HepG2 (cell line): ENCODE measurements around the gene UPF3B. TPM values are rescaled to one million over a fixed set of nuclear protein-coding genes. Genes with fewer than 3 reads are reported as not detected.

Source experiments
- BCLAF1 ChIP-seq: fragments of 450-650 bp; IDR thresholded peaks from 2 replicates; pipeline ENCODE4 v1.6.1; 2017; ENCODE audit warnings: mild to moderate bottlenecking
- KMT2A ChIP-seq: sonication (generic); formaldehyde crosslinking; IDR thresholded peaks from 2 replicates; pipeline ENCODE4 v1.4.0; 2020; ENCODE audit warnings: missing genetic modification reagents
- LBX2 ChIP-seq: sonication (generic); formaldehyde crosslinking; IDR thresholded peaks from 2 replicates; pipeline ENCODE4 v1.5.0; 2020; ENCODE audit warnings: missing genetic modification reagents, mild to moderate bottlenecking, borderline replicate concordance
- MTF1 ChIP-seq: sonication (generic); formaldehyde crosslinking; IDR thresholded peaks from 2 replicates; pipeline ENCODE4 v1.5.0; 2020; ENCODE audit warnings: missing genetic modification reagents
- PBX3 ChIP-seq: sonication (generic); formaldehyde crosslinking; IDR thresholded peaks from 2 replicates; pipeline ENCODE4 v1.8.1; 2023; ENCODE audit warnings: missing genetic modification reagents, inconsistent platforms, borderline replicate concordance
- PHB2 ChIP-seq: fragments of 450-650 bp; IDR thresholded peaks from 2 replicates; pipeline ENCODE4 v1.6.1; 2018; ENCODE audit not compliant: partially characterized antibody
- PHF5A ChIP-seq: IDR thresholded peaks from one replicate; pipeline ENCODE4 v1.6.1; 2018; ENCODE audit warnings: low read depth, missing genetic modification reagents; ENCODE audit not compliant: unreplicated experiment
- RBM39 ChIP-seq: fragments of 200-400 bp; formaldehyde crosslinking; IDR thresholded peaks from one replicate; pipeline ENCODE4 v1.6.1; 2018; ENCODE audit warnings: antibody characterized with exemption, mild to moderate bottlenecking, low read depth, low read length; ENCODE audit not compliant: poor library complexity, severe bottlenecking
- SMAD1 ChIP-seq: sonication (generic); formaldehyde crosslinking; IDR thresholded peaks from 2 replicates; pipeline ENCODE4 v1.4.0; 2020; ENCODE audit warnings: missing genetic modification reagents, low read depth, mild to moderate bottlenecking, borderline replicate concordance
- STAT5B ChIP-seq: sonication (generic); formaldehyde crosslinking; IDR thresholded peaks from 2 replicates; pipeline ENCODE4 v1.4.0; 2020; ENCODE audit warnings: missing genetic modification reagents
- TFE3 ChIP-seq: IDR thresholded peaks from 2 replicates; pipeline ENCODE4 v1.6.1; 2016
- TOPORS ChIP-seq: sonication (generic); formaldehyde crosslinking; IDR thresholded peaks from 2 replicates; pipeline ENCODE4 v1.8.0; 2023; ENCODE audit warnings: mild to moderate bottlenecking, missing genetic modification reagents
- UBTF ChIP-seq: sonication (generic); formaldehyde crosslinking; IDR thresholded peaks from 2 replicates; pipeline ENCODE4 v1.4.0; 2020; ENCODE audit warnings: mild to moderate bottlenecking, missing genetic modification reagents
- ZFY ChIP-seq: sonication (generic); formaldehyde crosslinking; IDR thresholded peaks from 2 replicates; pipeline ENCODE4 v1.4.0; 2020; ENCODE audit warnings: missing genetic modification reagents
- ZNF329 ChIP-seq: sonication (generic); formaldehyde crosslinking; IDR thresholded peaks from 2 replicates; pipeline ENCODE4 v1.9.0; 2021; ENCODE audit warnings: low read depth, mild to moderate bottlenecking, missing genetic modification reagents
- ZNF382 ChIP-seq: sonication (generic); formaldehyde crosslinking; IDR thresholded peaks from 2 replicates; pipeline ENCODE4 v1.5.0; 2020; ENCODE audit warnings: missing genetic modification reagents, mild to moderate bottlenecking, borderline replicate concordance
- ZNF557 ChIP-seq: sonication (generic); formaldehyde crosslinking; IDR thresholded peaks from 2 replicates; pipeline ENCODE4 v1.4.0; 2020; ENCODE audit warnings: missing genetic modification reagents
- ZNF564 ChIP-seq: sonication (generic); formaldehyde crosslinking; IDR thresholded peaks from 2 replicates; pipeline ENCODE4 v1.8.1; 2023; ENCODE audit warnings: mild to moderate bottlenecking, missing genetic modification reagents
- ZNF709 ChIP-seq: sonication (generic); formaldehyde crosslinking; IDR thresholded peaks from 2 replicates; pipeline ENCODE4 v1.5.0; 2020; ENCODE audit warnings: mild to moderate bottlenecking, missing genetic modification reagents
- ZNF713 ChIP-seq: sonication (generic); formaldehyde crosslinking; IDR thresholded peaks from 2 replicates; pipeline ENCODE4 v1.4.0; 2020; ENCODE audit warnings: mild to moderate bottlenecking, missing genetic modification reagents
- ZSCAN21 ChIP-seq: sonication (generic); formaldehyde crosslinking; IDR thresholded peaks from 2 replicates; pipeline ENCODE4 v1.8.0; 2022; ENCODE audit warnings: mild to moderate bottlenecking, missing genetic modification reagents, moderate library complexity, borderline replicate concordance
- polyA plus RNA-seq, 8 experiments: library from polyadenylated mRNA; depleted of rRNA in 3 of 8; stranded (reverse) in 7 of 8; unstranded in 1 of 8; fragments of >200 nt; fragmentation: Illumina TruSeq in 4 of 8; extraction: Trizol in 4 of 8; gene quantifications; 2 replicates each; pipeline versions ENCODE4 v1.2.1 to v1.2.3, GENCODE V29; 2011 to 2016; ENCODE audit warnings: low read depth in 4 of 8, missing spikeins in 1 of 8, mixed read lengths in 1 of 8; ENCODE audit not compliant: insufficient read depth in 1 of 8
- total RNA-seq, 5 experiments: library from RNA; depleted of rRNA; stranded (reverse); fragments of >200 nt; fragmentation: Illumina TruSeq; extraction: Trizol; gene quantifications; 2 replicates each; pipeline ENCODE4 v1.2.3, GENCODE V29; 2016; ENCODE audit warnings: low read depth in 1 of 5

The UPF3B gene
- total and polyA plus RNA-seq, 2 of the 13 experiments (the other 11 are each of a cell fraction or from before 2014, with no cell fraction given), result 5.2 to 7.2 TPM

- TF ChIP-seq MTF1 (CRISPR knock-in tag), result peak; percentile 75; the same call in 1 of the 2 replicates
- TF ChIP-seq PHB2, result no peak
- no peak for TF ChIP-seq TFE3
- no peak for TF ChIP-seq ZSCAN21
- no peak for TF ChIP-seq BCLAF1
- peak; percentile 72; the same call in 1 of the 2 replicates for TF ChIP-seq UBTF
- peak; percentile 10; the same call in 1 of the 2 replicates for TF ChIP-seq ZNF564 (CRISPR knock-in tag)
- TF ChIP-seq PHF5A (CRISPR knock-in tag), result no peak
- no peak for TF ChIP-seq ZNF713
- TF ChIP-seq ZNF557 (CRISPR knock-in tag), result no peak
- TF ChIP-seq LBX2 (CRISPR knock-in tag), result peak; percentile 36; the same call in 1 of the 2 replicates
- TF ChIP-seq KMT2A (CRISPR knock-in tag), result no peak; the same call in 1 of the 2 replicates
- peak; percentile 98 for TF ChIP-seq ZFY (CRISPR knock-in tag)
- 0 out of 2 replicates have a peak, but pooled peaks have one; percentile 45 for TF ChIP-seq PBX3 (CRISPR knock-in tag)
- no peak for TF ChIP-seq TOPORS
- no peak for TF ChIP-seq STAT5B (CRISPR knock-in tag)
- TF ChIP-seq RBM39, result no peak
- TF ChIP-seq SMAD1 (CRISPR knock-in tag), result 0 out of 2 replicates have a peak, but pooled peaks have one; percentile 75
- TF ChIP-seq ZNF382, result no peak
- peak; percentile 31; the same call in 1 of the 2 replicates for TF ChIP-seq ZNF709 (CRISPR knock-in tag)
- TF ChIP-seq ZNF329 (CRISPR knock-in tag), result no peak
Observed at GRCh38 chrX:119871599-119872395, 19.0 kb upstream of the UPF3B start, which contains the start of the genes NDUFA1 and RNF113A (continued).
